GM13976 (cell line): ENCODE results near the gene ATP2A1.
A peak's percentile ranks its signal among the peaks of the same experiment; 100 is the strongest.
"Not testable (repeated sequence)": the region's sequence is repeated elsewhere in the genome, so short reads cannot be mapped to it uniquely, and the experiment has no call there.

Experiments used
- DNase-seq: peaks from one replicate; pipeline ENCODE4 v3.0.0; 2012; ENCODE audit warnings: low spot score
- CTCF ChIP-seq: IDR thresholded peaks from 2 replicates; pipeline ENCODE4 v1.5.1; 2012; ENCODE audit warnings: borderline replicate concordance, mild to moderate bottlenecking; ENCODE audit not compliant: insufficient read depth; ENCODE audit errors: extremely low read depth, missing control alignments, control extremely low read depth
- in situ Hi-C: fragments of 300-500 bp; cut with MboI; formaldehyde crosslinking; loops from one replicate; pipeline ENCODE4 v1.12.0; 2022; ENCODE audit warnings: low sequenced_read_pairs, mixed read lengths, inconsistent platforms; ENCODE audit not compliant: unreplicated experiment

The ATP2A1 gene

GRCh38 chr16:28937222-28937876, 59.1 kb downstream of the ATP2A1 start:
- no peak for DNase-seq
- in situ Hi-C loops, result no loop called here
- no peak for TF ChIP-seq CTCF

GRCh38 chr16:28938721-28939120, 60.4 kb downstream of the ATP2A1 start:
- no peak for TF ChIP-seq CTCF
- in situ Hi-C loops, result no loop called here
- no peak for DNase-seq

GRCh38 chr16:28939825-28940224, 61.5 kb downstream of the ATP2A1 start:
- in situ Hi-C loops, result loop anchor here (10.0 kb wide), 1 partner anchor 65 kb away; the partner anchor contains the start of gene ATP2A1

GRCh38 chr16:28943281-28943680, 65.0 kb downstream of the ATP2A1 start:
- TF ChIP-seq CTCF, result no peak
- no peak for DNase-seq
- in situ Hi-C loops, result loop anchor here (10.0 kb wide), 1 partner anchor 68 kb away; the partner anchor contains the start of gene ATP2A1

More at GRCh38 chr16:28939825-28940224, 61.5 kb downstream of the ATP2A1 start:
- not testable (repeated sequence) for DNase-seq

- DNase-seq, result no peak
- in situ Hi-C loops, result loop anchor here (10.0 kb wide), 1 partner anchor 72 kb away; the partner anchor contains the start of gene ATP2A1
Measured at GRCh38 chr16:28946681-28947080, 68.4 kb downstream of the ATP2A1 start.

GRCh38 chr16:28950648-28951409, 72.5 kb downstream of the ATP2A1 start, which contains the start of gene NFATC2IP:
TSS of gene NFATC2IP (plus strand) at chr16:28950937. CDS start at chr16:28951012, 75 bp downstream.
- DNase-seq, result peak; percentile 99
- TF ChIP-seq CTCF, result no peak
- in situ Hi-C loops, result no loop called here

More at GRCh38 chr16:28946681-28947080, 68.4 kb downstream of the ATP2A1 start:
- TF ChIP-seq CTCF, result no peak
